WTC11 (cell line): Measurements from ENCODE around the gene ELOVL1. TPM values are rescaled to one million over a fixed set of nuclear protein-coding genes. Genes with fewer than 3 reads are reported as not detected.

Experiments used
- ATAC-seq: fragments of 200-7000 bp; cut with Tn5 transposase; 2 replicates; pipeline ENCODE4 v1.10.0; 2021; ENCODE audit warnings: mild to moderate bottlenecking, moderate library complexity
- CTCF ChIA-PET: fragments of 300-600 bp; sonication (Branson Sonifier 250); formaldehyde crosslinking; loops from one replicate; lab custom pipeline; 2021; ENCODE audit warnings: antibody characterized with exemption; lab: Charles Lee
- POLR2A ChIA-PET: fragments of 350-600 bp; sonication (Branson Sonifier 250); formaldehyde crosslinking; loops from one replicate; lab custom pipeline; 2021; ENCODE audit warnings: antibody characterized with exemption; lab: Charles Lee
- DNase-seq: peaks from one replicate; pipeline ENCODE4 v3.0.0; 2021; ENCODE audit warnings: low spot score
- H3K27ac Mint-ChIP-seq: 2 replicates; pipeline ENCODE4 v1.8.0; 2021; ENCODE audit warnings: mixed read lengths
- H3K27me3 Mint-ChIP-seq: 2 replicates; pipeline ENCODE4 v1.8.0; 2021; ENCODE audit warnings: low read depth, mild to moderate bottlenecking, moderate library complexity, mixed read lengths
- H3K36me3 Mint-ChIP-seq: 2 replicates; pipeline ENCODE4 v1.8.0; 2021; ENCODE audit warnings: mixed read lengths
- H3K4me1 Mint-ChIP-seq: 2 replicates; pipeline ENCODE4 v1.8.0; 2022; ENCODE audit warnings: mixed read lengths
- H3K4me3 Mint-ChIP-seq: 2 replicates; pipeline ENCODE4 v1.8.0; 2021; ENCODE audit warnings: mild to moderate bottlenecking, moderate library complexity, mixed read lengths
- H3K9me3 Mint-ChIP-seq: 2 replicates; pipeline ENCODE4 v1.8.0; 2021; ENCODE audit warnings: mixed read lengths
- ATF2 ChIP-seq: sonication (generic); formaldehyde crosslinking; IDR thresholded peaks from 2 replicates; pipeline ENCODE4 v1.8.1; 2022; ENCODE audit warnings: low read depth, missing genetic modification reagents, borderline replicate concordance
- FOXP1 ChIP-seq: sonication (generic); formaldehyde crosslinking; IDR thresholded peaks from 2 replicates; pipeline ENCODE4 v1.8.0; 2022; ENCODE audit warnings: missing genetic modification reagents, mild to moderate bottlenecking, moderate library complexity, borderline replicate concordance
- GRHL2 ChIP-seq: fragments of 250-450 bp; sonication (Bioruptor Pico); IDR thresholded peaks from 2 replicates; pipeline ENCODE4 v1.8.0; 2022; ENCODE audit warnings: mild to moderate bottlenecking, moderate library complexity; ENCODE audit not compliant: insufficient replicate concordance, severe bottlenecking
- GTF2I ChIP-seq: fragments of 250-450 bp; sonication (Bioruptor Pico); conservative IDR thresholded peaks from 2 replicates; pipeline ENCODE4 v1.4.0; 2021; ENCODE audit warnings: mild to moderate bottlenecking
- IRF2 ChIP-seq: sonication (generic); formaldehyde crosslinking; IDR thresholded peaks from 2 replicates; pipeline ENCODE4 v1.8.0; 2022; ENCODE audit warnings: low read depth, missing genetic modification reagents, borderline replicate concordance
- KAT7 ChIP-seq: sonication (generic); formaldehyde crosslinking; IDR thresholded peaks from 2 replicates; pipeline ENCODE4 v1.8.1; 2023; ENCODE audit warnings: missing genetic modification reagents, mild to moderate bottlenecking, borderline replicate concordance
- PRDM15 ChIP-seq: sonication (generic); formaldehyde crosslinking; IDR thresholded peaks from 2 replicates; pipeline ENCODE4 v1.8.0; 2022; ENCODE audit warnings: missing genetic modification reagents
- TCF7 ChIP-seq: sonication (generic); formaldehyde crosslinking; IDR thresholded peaks from 2 replicates; pipeline ENCODE4 v1.8.0; 2022; ENCODE audit warnings: mild to moderate bottlenecking, low read depth, missing genetic modification reagents, moderate library complexity
- ZNF121 ChIP-seq: sonication (generic); formaldehyde crosslinking; IDR thresholded peaks from 2 replicates; pipeline ENCODE4 v1.8.0; 2023; ENCODE audit warnings: missing genetic modification reagents
- ZNF263 ChIP-seq: sonication (generic); formaldehyde crosslinking; IDR thresholded peaks from 2 replicates; pipeline ENCODE4 v1.8.1; 2022; ENCODE audit warnings: low read depth, mild to moderate bottlenecking, moderate library complexity, missing genetic modification reagents
- ZNF317 ChIP-seq: sonication (generic); formaldehyde crosslinking; IDR thresholded peaks from 2 replicates; pipeline ENCODE4 v1.8.1; 2023; ENCODE audit warnings: low read depth, mild to moderate bottlenecking, moderate library complexity, missing genetic modification reagents, borderline replicate concordance
- ZNF512 ChIP-seq: sonication (generic); formaldehyde crosslinking; IDR thresholded peaks from 2 replicates; pipeline ENCODE4 v1.8.1; 2022; ENCODE audit warnings: missing genetic modification reagents, borderline replicate concordance
- total RNA-seq: library from RNA; stranded (reverse); gene quantifications from 3 replicates; pipeline ENCODE4 v1.2.3, GENCODE V29; 2021

Gene ELOVL1
- total RNA-seq, 1 experiment from 2014 or later = 26.6 TPM

GRCh38 chr1:43329995-43330751 is 37.6 kb downstream of the ELOVL1 start:
- peaks cover 12% of the 10 kb centered on the region; the same call in 1 of the 2 replicates for H3K4me1 Mint-ChIP-seq
- 0 out of 2 replicates have a peak overlapping the region, but pooled peaks have one; percentile 2 for H3K27ac Mint-ChIP-seq
- no peak overlapping the region for H3K4me3 Mint-ChIP-seq
- H3K9me3 Mint-ChIP-seq = peaks cover 27% of the 10 kb centered on the region
- ChIA-PET POLR2A (interaction anchor here (0.9 to 2.3 kb wide), 2 partner anchors 28 to 101 kb away, joined by 3 to 7 read pairs; partner anchors contain the start of gene CDC20), CTCF (interaction anchor here (0.8 to 1.3 kb wide), 4 partner anchors 9 to 84 kb away, joined by 3 to 5 read pairs (median 4); partner anchors contain the start of genes C1orf210 and ELOVL1)
- DNase-seq = peak; percentile 31
- H3K36me3 Mint-ChIP-seq = peaks cover 9% of the 10 kb centered on the region
- TF ChIP-seq ZNF263 (CRISPR knock-in tag) = peak; percentile 30; the same call in 1 of the 2 replicates
- TF ChIP-seq ATF2 (CRISPR knock-in tag) = no peak
- TF ChIP-seq, all 79 proteins: peak for 1
- peak; percentile 88 for ATAC-seq
- H3K27me3 Mint-ChIP-seq = peaks cover 6% of the 10 kb centered on the region

GRCh38 chr1:43327549-43328292 is 40.1 kb downstream of the ELOVL1 start:
- ChIA-PET POLR2A (no interaction called here), CTCF (no interaction called here)
- H3K9me3 Mint-ChIP-seq = peaks cover 32% of the 10 kb centered on the region
- peaks cover 16% of the 10 kb centered on the region for H3K4me1 Mint-ChIP-seq
- DNase-seq = no peak
- H3K4me3 Mint-ChIP-seq = no peak overlapping the region
- peaks cover 6% of the 10 kb centered on the region; the same call in 1 of the 2 replicates for H3K27me3 Mint-ChIP-seq
- no peak for TF ChIP-seq FOXP1 (CRISPR knock-in tag)
- peak; percentile 78; the same call in 1 of the 2 replicates for TF ChIP-seq GTF2I (CRISPR knock-in tag)
- H3K27ac Mint-ChIP-seq = no peak overlapping the region
- ATAC-seq = no peak
- H3K36me3 Mint-ChIP-seq = peaks cover 9% of the 10 kb centered on the region

GRCh38 chr1:43325381-43325780 is 42.4 kb downstream of the ELOVL1 start:
- H3K27ac Mint-ChIP-seq = no peak overlapping the region
- no peak for ATAC-seq
- ChIA-PET CTCF (no interaction called here), POLR2A (no interaction called here)
- H3K4me3 Mint-ChIP-seq = no peak overlapping the region
- H3K4me1 Mint-ChIP-seq = peaks cover 11% of the 10 kb centered on the region
- H3K36me3 Mint-ChIP-seq = peaks cover 9% of the 10 kb centered on the region
- H3K27me3 Mint-ChIP-seq = peaks cover 6% of the 10 kb centered on the region; the same call in 1 of the 2 replicates
- TF ChIP-seq ZNF317 (CRISPR knock-in tag) (no peak), ZNF121 (CRISPR knock-in tag) (no peak), ZNF512 (CRISPR knock-in tag) (no peak), GRHL2 (CRISPR knock-in tag) (no peak), KAT7 (CRISPR knock-in tag) (no peak), TCF7 (CRISPR knock-in tag) (no peak)
- no peak for DNase-seq
- H3K9me3 Mint-ChIP-seq = peaks cover 32% of the 10 kb centered on the region

GRCh38 chr1:43324810-43325209 is 43.0 kb downstream of the ELOVL1 start:
- peaks cover 32% of the 10 kb centered on the region for H3K9me3 Mint-ChIP-seq
- no peak overlapping the region for H3K4me3 Mint-ChIP-seq
- peaks cover 9% of the 10 kb centered on the region for H3K36me3 Mint-ChIP-seq
- CTCF ChIA-PET = no interaction called here
- no peak for TF ChIP-seq IRF2 (CRISPR knock-in tag)
- no peak for TF ChIP-seq PRDM15 (CRISPR knock-in tag)
- ATAC-seq (no peak), DNase-seq (no peak)
- H3K4me1 Mint-ChIP-seq = peaks cover 6% of the 10 kb centered on the region
- peaks cover 6% of the 10 kb centered on the region; the same call in 1 of the 2 replicates for H3K27me3 Mint-ChIP-seq
- no peak overlapping the region for H3K27ac Mint-ChIP-seq
- POLR2A ChIA-PET = no interaction called here
